Measurements from ENCODE around the gene ARL4D.
A peak's percentile ranks its signal among the peaks of the same experiment; 100 is the strongest.
"Not testable (repeated sequence)": the region's sequence is repeated elsewhere in the genome, so short reads cannot be mapped to it uniquely, and the experiment has no call there.

ARL4D gene

GRCh38 chr17:43398724-43399595 is at the start of gene ARL4D:
Gene ARL4D (plus strand): TSS chr17:43398993. CDS start chr17:43399733, 740 bp downstream.
- DNase-seq = no peak

DNA sequence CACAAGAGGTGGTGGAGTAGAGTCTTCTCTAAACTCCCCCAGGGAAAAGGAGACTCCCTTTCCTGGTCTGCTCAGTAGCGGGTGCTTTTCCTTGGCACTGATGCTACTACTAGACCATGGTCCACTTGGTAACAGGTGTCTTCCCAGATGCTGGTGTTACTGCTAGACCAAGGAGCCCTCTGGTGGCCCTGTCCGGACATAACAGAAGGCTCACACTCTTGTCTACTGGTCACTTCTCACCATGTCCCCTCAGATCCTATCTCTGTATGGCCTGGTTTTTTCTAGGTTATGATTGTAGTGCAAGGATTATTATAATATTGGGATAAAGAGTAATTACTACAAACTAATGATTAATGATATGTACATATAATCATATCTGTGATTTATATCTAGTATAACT is 49.7 kb upstream of the ARL4D start:
- DNase-seq = no peak

DNA sequence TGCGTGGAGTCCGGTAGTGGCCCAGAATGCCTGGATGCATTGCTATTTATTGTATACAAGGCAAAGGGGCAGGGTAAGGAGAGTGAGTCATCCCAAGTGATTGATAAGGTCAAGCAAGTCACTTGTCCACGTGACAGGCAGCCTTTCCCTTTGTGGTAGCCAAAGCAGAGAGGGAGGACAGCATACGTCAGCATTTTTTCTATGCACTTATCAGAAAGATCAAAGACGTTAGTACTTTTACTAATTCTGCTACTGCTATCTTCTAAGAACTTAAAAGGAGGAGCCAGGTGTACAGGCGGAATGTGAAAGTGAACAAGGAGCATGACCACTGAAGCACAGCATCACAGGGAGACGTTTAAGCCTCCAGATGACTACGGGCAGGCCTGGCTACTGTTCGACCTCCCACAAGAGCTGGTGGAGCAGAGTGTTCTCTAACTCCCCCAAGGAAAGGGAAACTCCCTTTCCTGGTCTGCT is 47.9 kb upstream of the ARL4D start:
- peak; percentile 43 for DNase-seq

GRCh38 chr17:43351691-43352090 is 47.1 kb upstream of the ARL4D start:
- DNase-seq = no peak

- DNase-seq = no peak
Observed at GRCh38 chr17:43352579-43353331, 46.0 kb upstream of the ARL4D start.

- DNase-seq = no peak
Observed at GRCh38 chr17:43353393-43353792, 45.4 kb upstream of the ARL4D start.

GRCh38 chr17:43354371-43354770 is 44.4 kb upstream of the ARL4D start:
- DNase-seq = no peak

GRCh38 chr17:43356450-43356849 is 42.3 kb upstream of the ARL4D start:
- no peak for DNase-seq

- DNase-seq = peak; percentile 93
Observed at GRCh38 chr17:43356999-43357398, 41.8 kb upstream of the ARL4D start.

DNA sequence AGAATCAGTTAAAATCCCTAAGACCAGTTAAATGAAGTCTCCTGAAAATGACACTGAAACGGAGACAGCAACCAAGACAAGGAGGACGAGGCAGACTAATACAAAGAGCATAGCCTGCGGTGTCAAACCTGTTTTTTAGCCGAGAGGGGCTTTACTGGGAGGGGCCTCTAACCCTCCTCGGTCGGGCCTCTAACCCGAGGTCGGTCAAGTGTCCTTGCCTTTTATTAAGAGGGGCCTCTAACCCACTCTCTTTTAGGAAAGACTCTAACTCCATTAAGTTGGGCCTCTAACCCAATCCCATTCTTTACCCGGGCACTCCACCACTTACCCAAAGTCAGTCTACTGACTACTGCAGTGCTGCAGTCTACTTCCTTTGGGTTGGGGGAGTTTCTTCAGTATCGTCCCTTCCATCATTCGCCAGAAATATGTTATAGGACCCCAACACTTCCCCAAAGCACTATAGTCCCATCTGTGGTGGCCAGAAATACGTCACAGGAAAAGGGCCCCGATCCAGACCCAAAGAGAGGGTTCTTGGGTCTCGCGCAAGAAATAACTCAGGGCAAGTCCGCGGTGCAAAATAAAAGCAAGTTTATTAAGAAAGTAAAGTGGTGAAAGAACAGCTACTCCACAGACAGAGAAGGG is 39.2 kb upstream of the ARL4D start:
- DNase-seq = no peak

- peak; percentile 38 for DNase-seq
Observed at GRCh38 chr17:43360376-43360738, 38.4 kb upstream of the ARL4D start.

DNA sequence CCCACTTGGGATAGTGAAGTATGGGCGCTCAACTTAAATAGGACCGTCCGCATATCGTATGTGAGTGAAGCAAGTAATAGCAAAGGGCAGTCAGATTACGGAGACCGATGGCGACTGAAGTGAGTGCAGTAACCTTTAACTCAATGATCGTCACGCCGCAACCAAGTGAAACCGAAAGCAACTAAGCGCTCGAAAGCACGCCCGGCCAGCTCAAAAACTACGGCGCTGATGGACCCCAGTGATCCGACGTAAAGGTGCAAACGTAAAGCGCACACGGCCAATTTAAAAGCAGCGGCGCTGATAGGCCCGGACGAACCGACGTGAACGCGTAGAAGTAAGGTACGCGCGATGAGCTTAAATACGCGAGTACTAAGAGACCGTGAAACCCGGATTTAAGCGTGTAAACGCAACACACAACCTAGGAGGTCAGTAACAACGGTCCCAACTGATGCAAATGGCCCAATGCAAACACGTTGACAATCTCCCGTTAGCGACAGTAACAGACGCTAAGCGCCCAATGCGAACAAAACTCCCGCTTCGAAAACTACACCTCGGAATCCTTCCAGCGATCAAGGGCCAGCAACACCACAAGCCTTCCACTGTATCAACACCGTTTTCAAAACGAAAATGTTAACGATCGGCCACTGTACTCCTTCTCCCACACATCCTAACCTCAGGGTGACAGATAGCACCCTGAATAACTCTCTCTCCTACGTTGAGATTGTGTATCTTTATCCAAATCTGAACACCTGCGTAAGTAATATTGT is 37.9 kb upstream of the ARL4D start:
- peak; percentile 97 for DNase-seq

- no peak for DNase-seq
Observed at GRCh38 chr17:43363181-43363925, 35.4 kb upstream of the ARL4D start.

GRCh38 chr17:43363926-43364285 is 34.9 kb upstream of the ARL4D start:
- DNase-seq = no peak

DNA sequence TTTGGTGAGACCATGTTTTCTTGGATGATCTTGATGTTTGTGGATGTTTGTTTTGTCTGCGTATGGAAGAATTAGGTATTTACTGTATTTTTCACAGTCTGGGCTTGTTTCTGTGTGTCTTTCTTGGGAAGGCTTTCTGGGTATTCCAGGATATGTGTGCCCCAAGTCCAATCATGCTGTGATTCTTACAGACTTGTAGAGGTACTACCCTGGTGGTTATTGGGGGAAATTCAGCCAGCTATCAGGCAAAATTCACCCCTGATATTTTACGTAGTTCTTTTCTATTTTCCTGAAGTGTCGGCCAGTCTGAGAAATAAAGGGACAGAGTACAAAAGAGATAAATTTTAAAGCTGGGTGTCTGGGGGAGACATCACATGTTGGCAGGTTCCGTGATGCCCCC is 33.4 kb upstream of the ARL4D start:
- no peak for DNase-seq

- not testable (repeated sequence) for DNase-seq
Observed at GRCh38 chr17:43365921-43366320, 32.9 kb upstream of the ARL4D start.

GRCh38 chr17:43366891-43367736 is 31.7 kb upstream of the ARL4D start:
- DNase-seq = no peak

DNA sequence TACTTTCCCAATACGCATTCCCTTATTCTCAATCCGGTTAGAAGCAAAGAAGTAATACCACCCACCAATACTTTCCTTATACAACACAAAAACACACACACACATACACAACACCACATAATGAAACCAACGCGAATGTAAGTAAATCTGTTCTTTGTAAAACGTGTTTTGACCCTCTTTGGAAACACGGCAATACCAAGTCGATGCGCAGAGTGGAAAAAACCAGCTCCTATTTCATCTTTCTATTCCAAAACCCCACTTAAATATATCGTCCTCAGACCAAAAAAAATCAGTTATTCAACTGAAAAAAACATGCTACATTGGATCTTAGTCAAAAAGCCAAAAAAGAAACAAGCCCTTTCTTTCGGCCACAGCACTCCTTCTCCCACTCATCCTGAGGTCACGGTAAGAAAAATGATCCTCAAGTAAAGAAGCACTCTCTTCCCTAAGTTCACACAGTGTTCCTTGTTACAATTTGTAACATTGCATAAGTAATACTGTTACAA is 31.0 kb upstream of the ARL4D start:
- DNase-seq = peak; percentile 82

DNA sequence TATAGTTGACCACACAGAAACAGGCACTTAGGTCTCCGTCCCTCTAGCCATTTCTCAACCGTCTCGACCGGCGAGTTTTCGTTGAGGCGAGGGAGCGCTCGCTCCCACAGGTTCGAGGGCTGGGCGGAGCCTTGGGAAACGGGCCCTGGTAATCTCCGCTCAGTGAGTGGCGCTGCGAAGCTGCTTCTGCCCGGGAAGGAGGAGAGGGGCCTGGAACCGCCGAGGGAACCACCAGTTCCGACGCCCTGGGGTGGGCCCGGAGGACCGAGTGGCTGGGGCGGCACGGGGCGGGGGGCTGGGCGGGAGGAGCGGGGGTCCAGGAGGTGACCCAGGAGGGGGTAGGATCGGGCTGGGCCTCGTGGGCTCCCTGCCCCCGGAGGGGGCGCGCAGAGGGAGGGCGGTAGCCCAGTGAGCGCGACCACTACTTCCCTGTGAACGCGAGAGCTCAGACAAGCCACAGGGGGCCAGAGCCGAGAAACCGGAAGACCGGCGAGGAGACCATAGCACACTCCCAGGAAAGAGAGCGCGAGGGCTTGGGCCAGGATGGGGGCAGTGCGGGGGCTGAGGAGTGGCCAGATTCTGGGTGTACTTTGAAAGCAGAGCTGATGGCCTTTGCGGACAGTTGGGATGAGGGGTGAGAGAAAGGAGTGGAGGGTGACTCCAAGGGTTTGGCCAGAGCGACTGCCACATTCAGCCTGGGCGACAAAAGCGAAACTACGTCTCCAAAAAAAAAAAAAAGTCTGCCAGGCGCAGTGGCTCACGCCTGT is 29.9 kb upstream of the ARL4D start:
- DNase-seq = peak; percentile 67

DNA sequence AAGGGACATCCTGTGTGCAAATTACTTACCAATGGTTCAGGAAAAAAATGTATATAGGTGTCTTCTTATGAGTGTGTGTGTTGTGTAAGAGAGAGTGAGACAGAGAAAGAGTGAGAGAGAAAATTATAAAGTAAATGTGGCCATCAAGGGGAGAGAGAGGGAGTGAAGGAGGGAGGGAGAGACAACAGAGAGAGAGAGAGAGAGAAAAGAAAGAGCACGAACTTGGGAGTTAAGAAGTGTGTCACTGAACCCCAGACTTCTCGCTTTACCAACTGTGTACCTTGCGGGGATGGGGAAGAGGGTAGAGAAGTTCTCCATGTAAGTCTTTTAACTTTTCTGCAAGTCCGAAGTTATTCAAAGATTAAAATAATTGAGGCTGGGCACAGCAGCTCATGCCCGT is 28.8 kb upstream of the ARL4D start:
- no peak for DNase-seq
